Astrocyte of the spinal cord (primary cell): ENCODE data around the gene BABAM2.
"Not testable (repeated sequence)": the region's sequence is repeated elsewhere in the genome, so short reads cannot be mapped to it uniquely, and the experiment has no call there.

Source experiments
- DNase-seq: peaks from one replicate; pipeline ENCODE4 v3.0.0; 2011; ENCODE audit warnings: low read depth, low spot score
- H3K4me3 ChIP-seq: 2 replicates; pipeline ENCODE4 v1.5.1; 2011; ENCODE audit warnings: low read depth, mild to moderate bottlenecking, low read length, moderate library complexity
- in situ Hi-C: cut with HindIII; loops from 2 replicates; pipeline ENCODE4 v1.10.0; 2017; ENCODE audit warnings: low sequenced_read_pairs
- TF ChIP-seq, protein P1 (sequence below): IDR thresholded peaks from 2 replicates; pipeline ENCODE4 v1.5.1; 2012; ENCODE audit warnings: low read depth, mild to moderate bottlenecking, low read length, inconsistent platforms

The BABAM2 gene

DNA sequence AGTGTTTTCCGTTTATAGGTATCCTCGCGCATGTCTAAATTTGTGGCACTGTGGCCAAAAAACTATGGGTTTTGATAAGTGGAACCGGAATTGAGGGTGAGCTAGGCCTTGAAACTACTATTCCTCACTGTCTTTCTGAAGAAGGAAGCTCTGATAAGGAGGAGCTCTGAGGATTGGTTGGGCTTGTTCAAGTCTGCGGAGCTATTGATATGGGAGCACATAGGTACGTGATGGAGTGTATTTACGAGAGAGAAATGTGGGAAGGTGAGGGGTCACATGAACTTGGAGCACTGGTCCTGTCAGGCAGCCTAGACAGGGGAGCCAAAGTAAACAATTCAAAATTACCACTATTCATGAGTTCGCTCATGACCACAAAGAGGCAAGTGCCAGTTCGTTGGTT lies 131.4 kb downstream of the BABAM2 start:
- TF ChIP-seq, protein P1, sequence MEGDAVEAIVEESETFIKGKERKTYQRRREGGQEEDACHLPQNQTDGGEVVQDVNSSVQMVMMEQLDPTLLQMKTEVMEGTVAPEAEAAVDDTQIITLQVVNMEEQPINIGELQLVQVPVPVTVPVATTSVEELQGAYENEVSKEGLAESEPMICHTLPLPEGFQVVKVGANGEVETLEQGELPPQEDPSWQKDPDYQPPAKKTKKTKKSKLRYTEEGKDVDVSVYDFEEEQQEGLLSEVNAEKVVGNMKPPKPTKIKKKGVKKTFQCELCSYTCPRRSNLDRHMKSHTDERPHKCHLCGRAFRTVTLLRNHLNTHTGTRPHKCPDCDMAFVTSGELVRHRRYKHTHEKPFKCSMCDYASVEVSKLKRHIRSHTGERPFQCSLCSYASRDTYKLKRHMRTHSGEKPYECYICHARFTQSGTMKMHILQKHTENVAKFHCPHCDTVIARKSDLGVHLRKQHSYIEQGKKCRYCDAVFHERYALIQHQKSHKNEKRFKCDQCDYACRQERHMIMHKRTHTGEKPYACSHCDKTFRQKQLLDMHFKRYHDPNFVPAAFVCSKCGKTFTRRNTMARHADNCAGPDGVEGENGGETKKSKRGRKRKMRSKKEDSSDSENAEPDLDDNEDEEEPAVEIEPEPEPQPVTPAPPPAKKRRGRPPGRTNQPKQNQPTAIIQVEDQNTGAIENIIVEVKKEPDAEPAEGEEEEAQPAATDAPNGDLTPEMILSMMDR: no peak
- H3K4me3 ChIP-seq: no peak overlapping the region
- in situ Hi-C loops: no loop called here
- DNase-seq: no peak

DNA sequence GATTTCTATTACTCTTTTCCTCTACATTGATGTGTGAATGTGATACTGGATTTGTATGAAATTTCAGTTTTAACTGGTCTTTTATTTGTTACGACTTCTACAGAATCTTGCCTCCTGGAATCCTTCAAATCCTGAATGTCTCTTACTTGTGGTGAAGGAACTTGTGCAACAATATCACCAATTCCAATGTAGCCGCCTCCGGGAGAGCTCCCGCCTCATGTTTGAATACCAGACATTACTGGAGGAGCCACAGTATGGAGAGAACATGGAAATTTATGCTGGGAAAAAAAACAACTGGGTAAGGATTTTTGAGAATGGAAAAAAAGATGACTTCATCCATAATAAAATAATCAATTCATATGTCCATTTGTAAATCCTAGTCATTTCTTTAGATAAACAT lies 134.6 kb downstream of the BABAM2 start:
- DNase-seq: no peak
- in situ Hi-C loops: no loop called here
- TF ChIP-seq, protein P1: no peak
- no peak overlapping the region for H3K4me3 ChIP-seq

DNA sequence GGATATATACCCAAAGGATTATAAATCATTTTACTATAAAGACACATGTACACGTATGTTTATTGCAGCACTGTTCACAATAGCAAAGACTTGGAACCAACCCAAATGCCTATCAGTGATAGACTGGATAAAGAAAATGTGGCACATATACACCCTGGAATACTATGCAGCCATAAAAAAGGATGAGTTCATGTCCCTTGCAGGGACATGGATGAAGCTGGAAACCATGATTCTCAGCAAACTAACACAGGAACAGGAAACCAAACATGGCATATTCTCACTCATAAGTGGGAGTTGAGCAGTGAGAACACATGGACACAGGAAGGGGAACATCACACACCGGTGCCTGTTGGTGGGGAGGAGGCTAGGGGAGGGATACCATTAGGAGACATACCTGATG lies 135.7 kb downstream of the BABAM2 start:
- DNase-seq, in situ Hi-C loops, H3K4me3 ChIP-seq: not testable (repeated sequence)

DNA sequence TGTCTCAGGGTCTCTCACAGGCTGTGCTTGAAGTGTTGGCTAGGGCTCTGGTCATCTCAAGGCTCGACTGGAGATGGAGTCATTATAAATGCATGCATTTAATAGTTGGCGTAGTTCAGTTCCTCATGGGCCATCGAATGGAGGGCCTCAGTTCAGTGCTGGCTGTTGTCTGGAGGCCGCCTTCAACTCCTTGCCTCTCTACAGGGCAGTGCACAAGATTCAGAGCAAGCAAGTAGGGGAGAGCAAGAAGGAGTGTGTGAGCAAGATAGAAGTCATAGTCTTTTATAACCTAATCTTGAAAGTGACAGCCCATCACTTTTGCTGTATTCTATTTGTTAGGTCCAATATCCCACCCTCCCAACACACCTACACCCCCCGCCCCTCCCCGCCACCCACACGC lies 137.5 kb downstream of the BABAM2 start:
- TF ChIP-seq, protein P1: no peak
- no peak for DNase-seq
- in situ Hi-C loops: no loop called here
- H3K4me3 ChIP-seq: no peak overlapping the region

DNA sequence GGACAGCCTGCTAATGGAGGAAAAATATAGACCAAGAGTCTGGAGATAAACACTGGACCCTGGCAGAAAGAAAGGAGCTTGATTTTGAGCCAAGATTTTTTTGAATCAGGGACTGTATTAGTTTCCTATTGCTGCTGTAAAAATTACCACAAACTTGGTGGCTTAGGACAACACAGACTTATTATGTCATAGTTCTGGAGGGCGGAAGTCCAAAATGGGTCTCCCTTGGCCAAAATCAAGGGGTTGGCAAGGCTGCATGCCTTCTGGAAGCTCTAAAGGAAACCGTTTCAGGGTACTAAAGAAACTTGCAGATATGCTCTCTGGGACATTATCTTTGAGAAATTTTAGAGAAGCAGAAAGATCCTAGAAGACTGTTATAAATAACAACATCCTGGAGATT lies 140.1 kb downstream of the BABAM2 start:
- in situ Hi-C loops: no loop called here
- TF ChIP-seq, protein P1: no peak

DNA sequence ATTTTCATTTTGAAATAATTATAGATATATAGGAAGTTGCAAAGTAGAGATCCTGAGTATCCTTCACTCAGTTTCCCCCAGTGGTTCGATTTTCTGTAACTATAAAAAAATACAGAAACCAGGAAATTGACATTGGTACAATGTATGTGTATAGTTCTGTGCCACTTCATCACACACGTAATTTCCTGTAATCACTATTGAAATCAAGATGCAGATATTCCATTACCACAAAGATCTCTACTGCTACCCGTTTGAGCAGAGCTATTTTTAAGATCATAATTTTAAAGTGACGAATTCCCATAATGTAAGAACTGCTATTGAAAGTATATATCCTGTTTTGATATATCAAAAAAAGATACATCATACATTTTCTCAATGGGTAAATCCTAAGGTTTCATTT lies 142.3 kb downstream of the BABAM2 start:
- no peak overlapping the region for H3K4me3 ChIP-seq
- no peak for DNase-seq
- in situ Hi-C loops: no loop called here
- TF ChIP-seq, protein P1: no peak

More for the DNA sequence above, 140.1 kb downstream of the BABAM2 start:
- H3K4me3 ChIP-seq: no peak overlapping the region
- DNase-seq: no peak

DNA sequence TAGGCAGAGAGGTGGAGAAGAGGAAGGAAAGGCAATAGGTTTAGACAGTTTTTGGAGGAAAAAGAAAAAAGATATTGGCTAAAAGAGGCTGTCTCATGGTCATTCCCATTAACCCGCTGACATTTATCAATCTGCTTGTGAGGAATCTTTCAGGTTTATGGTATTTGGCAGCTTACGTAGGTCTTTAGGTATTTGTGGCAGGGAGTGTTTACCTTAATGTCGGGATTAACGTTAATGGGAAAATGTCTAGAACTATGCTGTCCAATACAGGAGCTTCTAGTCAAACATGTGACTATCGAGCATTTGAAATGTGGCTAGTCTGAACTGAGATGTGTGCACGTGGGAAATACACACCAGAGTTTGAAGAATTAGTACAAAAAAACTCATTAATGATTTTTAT lies 144.2 kb downstream of the BABAM2 start:
- no peak overlapping the region for H3K4me3 ChIP-seq
- DNase-seq: no peak
- TF ChIP-seq, protein P1: no peak
- in situ Hi-C loops: no loop called here
